HCT116 (cell line): ENCODE results near the gene MAMLD1.

Source experiments
- CBX3 ChIP-seq: IDR thresholded peaks from 2 replicates; pipeline ENCODE4 v1.6.1; 2012; ENCODE audit warnings: low read depth
- CTCF ChIP-seq, 3 experiments: fragments of 200-600 bp in 1 of 3; sonication (generic) in 1 of 3; IDR thresholded peaks in 2 of 3; conservative IDR thresholded peaks in 1 of 3; 2 replicates each; pipeline ENCODE4 v1.5.1; 2012 to 2017; ENCODE audit warnings: low read depth in 2 of 3, low read length in 2 of 3, antibody characterized with exemption in 1 of 3, borderline replicate concordance in 1 of 3, control low read depth in 1 of 3, mild to moderate bottlenecking in 1 of 3, mixed read lengths in 1 of 3, mixed run types in 1 of 3, moderate library complexity in 1 of 3; ENCODE audit not compliant: insufficient read depth in 1 of 3
- EZH2 ChIP-seq: fragments of 200-600 bp; sonication (generic); IDR thresholded peaks from 2 replicates; pipeline ENCODE4 v1.6.1; 2017; ENCODE audit warnings: antibody characterized with exemption, mixed run types
- FOSL1 ChIP-seq: IDR thresholded peaks from 2 replicates; pipeline ENCODE4 v1.6.1; 2012; ENCODE audit warnings: low read depth
- JUND ChIP-seq: IDR thresholded peaks from 2 replicates; pipeline ENCODE4 v1.6.1; 2012
- POLR2A ChIP-seq: IDR thresholded peaks from 2 replicates; pipeline ENCODE4 v1.7.0; 2011; ENCODE audit warnings: borderline replicate concordance; ENCODE audit not compliant: insufficient read depth, insufficient read length; ENCODE audit errors: extremely low read depth
- POLR2AphosphoS5 ChIP-seq: IDR thresholded peaks from 2 replicates; pipeline ENCODE4 v1.6.1; 2011; ENCODE audit warnings: mild to moderate bottlenecking, low read depth, low read length, moderate library complexity

DNA sequence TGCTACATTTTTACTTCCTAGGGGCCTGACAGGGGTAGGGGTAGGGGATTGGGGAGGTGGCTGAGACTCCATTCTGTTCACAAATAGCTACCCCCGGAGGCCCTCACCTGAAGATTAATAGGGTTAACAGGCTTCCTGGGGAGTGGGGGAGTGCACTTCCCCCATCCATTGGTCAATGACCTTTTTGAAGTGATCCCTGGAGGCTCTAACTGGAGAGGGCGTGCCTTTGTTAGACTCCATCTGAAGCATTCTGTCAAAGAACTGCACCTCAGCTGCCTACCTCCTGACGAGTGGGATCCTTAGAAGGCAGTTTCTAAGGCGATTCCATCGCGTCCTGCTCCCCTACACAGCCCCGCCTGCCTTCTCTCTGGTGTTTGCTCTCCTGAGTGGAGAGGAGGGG lies 195.3 kb downstream of the MAMLD1 start:
- TF ChIP-seq FOSL1 (no peak), CBX3 (no peak), CTCF (IDR thresholded peaks at IDR 0.05 in 2 of 3, conservative IDR thresholded peaks at IDR 0.05 in 1 of 3; ENCODE audit: borderline replicate concordance in 1 of 3, insufficient read depth in 1 of 3, low read depth in 2 of 3, low read length in 2 of 3) (no peak), POLR2A (no peak), POLR2AphosphoS5 (no peak), JUND (no peak), EZH2 (no peak)
